Occipital lobe (tissue), 2 donors: ENCODE measurements around the gene GRM7. TPM values are rescaled to one million over a fixed set of nuclear protein-coding genes. Genes with fewer than 3 reads are reported as not detected.
A peak's percentile ranks its signal among the peaks of the same experiment; 100 is the strongest.

ENCODE experiments used
- DNase-seq: peaks from one replicate; lab custom pipeline; 2025; lab: John Stamatoyannopoulos, UW
- total RNA-seq: library from RNA; depleted of rRNA; stranded (reverse); fragments of >200 nt; gene quantifications from one replicate; pipeline ENCODE4 v1.2.3, GENCODE V29; 2014

GRM7 gene
- total RNA-seq, 1 donor from 2014 or later, result 98.9 TPM

GRCh38 chr3:7144697-7145308 is 283.9 kb downstream of the GRM7 start:
- DNase-seq, result no peak

DNA sequence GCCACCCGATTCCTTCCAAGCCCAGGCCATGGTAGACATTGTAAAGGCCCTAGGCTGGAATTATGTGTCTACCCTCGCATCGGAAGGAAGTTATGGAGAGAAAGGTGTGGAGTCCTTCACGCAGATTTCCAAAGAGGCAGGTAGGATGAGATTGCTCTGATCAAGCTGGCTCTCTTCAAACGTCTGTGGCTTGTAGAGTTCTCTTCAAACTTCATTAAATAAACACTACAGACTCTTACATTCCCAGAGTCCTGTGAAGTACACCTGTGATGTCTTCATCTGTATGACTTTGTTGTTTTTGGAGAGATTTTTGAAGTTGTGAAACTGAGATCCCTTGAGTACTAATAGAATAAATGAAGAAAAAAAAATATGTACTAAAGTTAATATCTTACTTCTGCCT is 285.6 kb downstream of the GRM7 start:
- no peak for DNase-seq

GRCh38 chr3:7158516-7158915 is 297.6 kb downstream of the GRM7 start:
- DNase-seq, result no peak

DNA sequence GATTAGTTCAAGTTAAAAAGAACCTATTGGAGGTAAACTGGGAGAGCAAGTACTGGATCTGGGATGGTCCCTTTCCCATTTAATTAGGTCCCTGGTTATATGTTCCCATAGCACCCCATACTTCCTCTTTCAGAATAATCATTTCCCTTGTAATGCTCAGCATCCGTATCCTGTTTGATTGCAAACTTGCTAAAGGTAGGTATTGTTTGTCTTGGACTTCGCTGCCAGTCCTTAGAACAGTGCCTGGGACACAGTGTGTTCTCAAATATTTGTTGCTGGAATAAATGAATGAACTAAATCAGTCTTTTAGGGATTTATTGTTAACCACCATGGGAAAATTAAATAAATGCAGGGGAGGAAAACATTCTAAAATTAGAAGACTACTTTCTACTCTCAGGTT is 299.8 kb downstream of the GRM7 start:
- no peak for DNase-seq

DNA sequence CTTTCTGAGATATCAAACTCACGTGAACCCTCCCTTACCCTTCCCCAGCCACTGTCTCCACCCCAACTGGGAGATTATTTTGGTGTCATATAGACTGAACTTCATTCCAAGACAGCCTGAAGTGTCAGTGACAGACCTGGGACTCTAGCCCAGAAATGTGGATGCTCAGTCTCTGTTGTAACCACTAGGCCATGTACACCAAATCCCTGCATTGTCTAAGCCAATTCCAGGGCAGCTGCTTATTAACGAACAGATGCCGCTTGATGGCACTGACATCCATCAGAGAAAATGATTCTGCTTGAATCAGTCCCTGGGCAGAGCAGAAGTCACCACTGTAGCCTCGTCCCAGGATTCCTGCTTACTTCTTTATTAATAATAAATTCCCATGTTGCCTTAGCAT is 305.5 kb downstream of the GRM7 start:
- DNase-seq, result peak; percentile 3

DNA sequence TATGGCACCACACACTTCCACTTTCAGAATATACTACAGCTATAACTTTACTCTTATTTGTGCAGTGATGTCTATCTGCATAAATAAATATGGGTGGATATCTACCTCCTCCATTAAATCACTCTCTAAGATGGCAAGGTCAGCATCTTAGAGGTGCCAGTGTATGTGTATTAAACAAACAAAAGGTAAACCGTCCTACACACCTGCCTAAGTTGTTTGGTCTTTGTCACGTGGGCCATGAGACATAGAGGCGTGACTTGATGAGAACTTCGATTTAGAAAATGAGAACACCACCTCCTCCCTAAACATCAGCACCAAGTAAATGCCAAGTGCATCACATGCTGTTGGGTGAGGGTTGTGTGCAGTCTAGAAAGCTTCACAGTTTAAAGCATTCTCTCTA is 310.6 kb downstream of the GRM7 start:
- DNase-seq, result no peak

DNA sequence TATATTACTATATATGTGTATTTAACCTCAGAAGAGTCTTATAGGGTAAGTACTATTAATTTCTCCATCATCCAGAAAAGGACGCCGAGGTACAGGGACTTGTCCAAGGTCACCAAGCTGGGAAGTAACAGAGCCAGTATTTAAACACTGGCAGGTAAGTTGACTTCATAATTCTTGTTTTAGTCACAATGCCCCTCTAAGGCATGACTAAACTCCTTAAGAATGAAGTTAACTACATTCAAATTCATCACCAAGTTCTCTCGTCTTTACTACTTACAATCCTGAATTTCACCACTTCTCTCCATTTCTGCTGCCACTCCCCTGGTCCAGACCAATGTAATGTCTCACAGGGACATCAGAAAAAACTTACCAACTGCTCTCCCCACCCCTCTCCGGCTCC is 312.1 kb downstream of the GRM7 start:
- DNase-seq, result no peak

DNA sequence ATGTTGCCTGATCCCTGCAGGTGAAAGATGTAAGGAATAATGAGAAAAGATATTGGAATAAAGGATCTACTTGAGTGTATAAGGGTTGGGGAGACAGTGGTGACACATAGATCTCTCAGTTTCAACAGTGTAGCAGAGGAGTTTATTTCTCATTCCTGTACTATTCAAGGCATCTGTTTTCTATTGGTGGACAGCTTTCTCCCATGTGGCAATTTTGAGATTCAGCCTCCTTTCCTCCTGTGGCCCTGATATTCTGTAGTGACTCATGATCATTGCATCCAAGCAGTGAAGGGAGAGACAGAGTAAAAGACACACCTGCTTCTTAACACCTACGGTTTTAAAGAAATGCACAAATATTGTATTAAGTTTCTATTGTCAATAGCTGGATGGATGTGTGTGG is 327.6 kb downstream of the GRM7 start:
- no peak for DNase-seq

DNA sequence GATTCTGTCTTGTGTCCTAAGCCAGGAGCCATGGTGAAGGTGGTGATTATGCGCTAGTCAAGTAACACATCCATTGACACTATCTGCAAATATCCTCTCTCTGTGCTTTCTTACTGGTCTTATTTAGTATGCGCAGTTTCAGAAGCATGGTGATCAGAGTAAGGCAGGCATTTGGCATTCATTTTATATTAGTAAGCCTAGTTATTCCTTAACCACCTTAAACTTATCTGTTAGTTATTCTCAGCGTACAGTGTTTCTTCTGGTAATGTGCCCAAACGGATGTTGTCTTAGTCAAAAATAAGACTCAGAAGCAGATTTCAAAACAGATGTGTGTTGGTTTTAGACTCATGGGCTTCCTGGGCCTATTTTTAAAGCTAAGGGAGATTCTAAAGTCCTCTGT is 329.2 kb downstream of the GRM7 start:
- no peak for DNase-seq

DNA sequence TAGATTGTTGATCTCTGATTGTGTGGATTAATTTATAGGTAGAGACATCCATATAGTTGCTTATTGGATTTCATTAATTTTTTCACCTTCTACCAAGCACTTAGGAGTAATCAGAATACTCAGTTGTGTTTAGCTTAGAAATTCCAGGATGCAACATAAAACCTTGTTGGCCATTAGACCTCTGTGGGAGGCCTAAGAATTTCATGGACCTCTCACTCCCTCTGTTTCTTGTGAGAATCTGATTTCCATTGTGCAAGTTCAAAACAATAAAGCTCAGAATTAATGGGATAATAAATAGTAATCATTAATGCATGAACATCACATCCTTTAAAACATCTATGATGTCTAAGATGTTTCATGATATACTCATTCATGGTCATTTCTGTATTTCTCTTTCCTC is 332.4 kb downstream of the GRM7 start:
- no peak for DNase-seq

GRCh38 chr3:7194071-7194835 is 333.3 kb downstream of the GRM7 start:
- DNase-seq, result no peak

GRCh38 chr3:7195934-7196333 is 335.0 kb downstream of the GRM7 start:
- DNase-seq, result no peak

- no peak for DNase-seq
Measured at GRCh38 chr3:7201784-7202183, 340.9 kb downstream of the GRM7 start.

DNA sequence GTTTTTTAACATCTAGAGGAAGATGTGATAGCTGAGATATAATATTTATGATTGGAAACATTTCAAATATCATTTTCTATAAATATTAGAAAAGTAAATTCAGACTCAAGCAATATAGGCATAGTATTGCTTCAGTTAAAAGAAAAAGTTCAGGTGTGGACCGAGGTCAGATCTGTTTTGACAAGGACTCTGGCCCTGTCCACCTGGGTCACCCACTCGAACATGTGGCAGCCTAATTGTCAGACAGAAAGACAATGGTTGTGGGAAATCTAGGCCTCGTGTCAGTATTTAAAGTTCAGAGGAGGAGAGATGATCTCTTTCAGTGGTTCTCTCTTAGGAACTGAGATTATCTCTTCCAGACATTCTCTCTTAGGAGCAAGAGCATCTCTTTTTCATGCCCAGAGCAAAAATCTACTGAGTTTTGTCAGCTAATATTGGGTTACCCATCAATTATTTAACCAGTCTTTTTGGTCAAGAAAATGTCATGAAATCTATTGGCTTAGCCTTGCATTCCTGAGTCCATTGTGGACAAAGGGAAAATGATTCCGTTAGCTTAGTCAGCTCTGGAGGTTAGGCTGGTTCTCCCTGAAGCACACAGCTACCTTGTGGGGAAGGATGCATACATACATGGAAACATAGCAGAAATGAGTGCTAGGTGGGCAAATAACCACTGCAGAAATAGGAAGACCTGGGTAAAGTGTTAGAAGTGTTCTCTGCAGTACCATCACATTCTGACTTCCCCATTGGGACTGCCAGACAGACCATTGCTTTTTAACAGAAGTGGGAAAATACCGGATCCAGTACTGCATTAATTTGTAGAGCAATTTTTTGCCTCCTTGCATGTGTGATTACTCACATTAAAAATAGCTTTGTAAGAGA is 343.3 kb downstream of the GRM7 start:
- DNase-seq, result no peak

GRCh38 chr3:7204848-7205156 is 343.9 kb downstream of the GRM7 start:
- DNase-seq, result no peak

- DNase-seq, result no peak
Measured at GRCh38 chr3:7205535-7205934, 344.6 kb downstream of the GRM7 start.

DNA sequence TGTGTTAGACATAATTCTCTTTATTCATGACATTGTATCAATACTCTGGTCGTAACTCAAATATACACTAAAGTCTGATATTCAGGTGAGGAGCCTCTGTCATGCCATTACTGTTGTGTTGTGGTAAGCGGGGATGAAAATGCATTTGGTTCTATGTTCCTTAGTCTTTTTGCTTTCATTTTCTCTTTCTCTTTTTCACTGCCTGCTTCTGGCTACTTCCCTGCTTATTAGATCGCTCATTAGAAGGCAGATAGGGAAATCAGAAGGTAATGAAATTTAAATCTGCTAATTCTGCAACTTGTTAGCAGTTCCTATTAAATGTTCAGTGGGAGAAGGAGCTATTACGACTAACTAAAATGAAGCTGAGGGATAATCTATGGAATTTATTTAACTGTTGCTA is 345.0 kb downstream of the GRM7 start:
- no peak for DNase-seq

- DNase-seq, result no peak
Measured at GRCh38 chr3:7207125-7207524, 346.2 kb downstream of the GRM7 start.

DNA sequence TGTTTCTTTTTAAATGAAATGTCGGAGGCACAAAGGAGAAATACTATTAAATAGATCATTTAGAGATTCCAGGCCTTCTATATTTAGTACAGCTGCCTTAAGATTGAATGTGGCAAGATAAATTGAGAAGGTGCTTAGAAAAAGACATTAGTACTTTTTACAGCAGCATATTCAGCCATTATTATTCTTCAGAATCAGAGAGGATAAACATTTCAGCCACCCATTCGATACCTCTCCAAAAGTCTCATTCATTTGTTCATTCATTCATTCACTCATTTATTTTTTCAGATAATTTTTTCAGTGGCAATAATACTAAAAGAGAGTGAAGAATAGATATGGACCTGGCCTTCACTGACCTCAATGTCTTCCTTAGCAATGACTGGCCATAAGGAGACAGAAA is 347.0 kb downstream of the GRM7 start:
- no peak for DNase-seq

GRCh38 chr3:7209098-7209497 is 348.2 kb downstream of the GRM7 start:
- no peak for DNase-seq

- DNase-seq, result no peak
Measured at GRCh38 chr3:7211740-7212139, 350.8 kb downstream of the GRM7 start.

- DNase-seq, result no peak
Measured at GRCh38 chr3:7215706-7216105, 354.8 kb downstream of the GRM7 start.

DNA sequence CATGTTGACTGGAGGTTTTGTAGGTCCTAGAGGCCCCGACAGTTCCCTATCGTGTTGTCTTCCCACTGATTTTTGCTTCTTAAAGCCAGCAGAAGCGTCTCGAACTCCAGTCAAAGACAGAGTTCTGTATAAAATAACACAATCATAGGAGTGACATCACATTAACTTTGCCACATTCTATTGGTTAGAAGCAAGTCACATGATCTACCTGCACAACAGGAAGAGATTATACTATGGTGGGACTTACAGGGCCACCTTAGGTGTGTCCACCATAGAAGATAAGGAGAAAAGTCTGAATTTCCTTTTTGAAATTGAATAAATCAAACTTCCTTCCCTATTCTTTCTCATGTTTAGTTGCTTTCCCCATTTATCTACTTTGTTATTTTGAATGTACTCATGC is 365.5 kb downstream of the GRM7 start:
- DNase-seq, result no peak
